GM19023 (cell line): Measurements from ENCODE around the gene GPRC5D.

Source experiments
- ATAC-seq: cut with Tn5 transposase; IDR thresholded peaks from one replicate; pipeline ENCODE4 v1.9.1; 2021; ENCODE audit warnings: mild to moderate bottlenecking, moderate library complexity; ENCODE audit not compliant: unreplicated experiment

GPRC5D gene

GRCh38 chr12:12938541-12938940, 13.4 kb downstream of the GPRC5D start:
- ATAC-seq: no peak

GRCh38 chr12:12936983-12937491, 14.9 kb downstream of the GPRC5D start:
- ATAC-seq: no peak

- ATAC-seq: no peak
These were observed 17.4 kb downstream of the GPRC5D start for GRCh38 chr12:12934556-12934955.

GRCh38 chr12:12933742-12934141, 18.2 kb downstream of the GPRC5D start:
- ATAC-seq: no peak

GRCh38 chr12:12930633-12931219, 21.2 kb downstream of the GPRC5D start:
- ATAC-seq: no peak

GRCh38 chr12:12929696-12930095, 22.3 kb downstream of the GPRC5D start:
- ATAC-seq: no peak

GRCh38 chr12:12927211-12928079, 24.5 kb downstream of the GPRC5D start:
- no peak for ATAC-seq

- ATAC-seq: no peak
These were observed 25.3 kb downstream of the GPRC5D start for GRCh38 chr12:12926571-12927071.

GRCh38 chr12:12925388-12925787, 26.6 kb downstream of the GPRC5D start:
- no peak for ATAC-seq

- ATAC-seq: no peak
These were observed 27.8 kb downstream of the GPRC5D start for GRCh38 chr12:12924169-12924568.

GRCh38 chr12:12922978-12923377, 29.0 kb downstream of the GPRC5D start:
- no peak for ATAC-seq

- no peak for ATAC-seq
These were observed 29.8 kb downstream of the GPRC5D start for GRCh38 chr12:12922191-12922616.

GRCh38 chr12:12919666-12920435, 32.1 kb downstream of the GPRC5D start:
- no peak for ATAC-seq

GRCh38 chr12:12918781-12919389, 33.1 kb downstream of the GPRC5D start:
- no peak for ATAC-seq

- ATAC-seq: no peak
These were observed 34.5 kb downstream of the GPRC5D start for GRCh38 chr12:12917517-12917916.

- ATAC-seq: peak; percentile 96
These were observed 35.6 kb downstream of the GPRC5D start for GRCh38 chr12:12916135-12916944.

GRCh38 chr12:12915656-12916055, 36.3 kb downstream of the GPRC5D start:
- no peak for ATAC-seq

GRCh38 chr12:12912711-12913110, 39.3 kb downstream of the GPRC5D start:
- ATAC-seq: no peak

- ATAC-seq: no peak
These were observed 42.0 kb downstream of the GPRC5D start for GRCh38 chr12:12909995-12910420.
